HG03469 (cell line): ENCODE measurements around the gene GNMT.

Experiments used
- ATAC-seq: cut with Tn5 transposase; IDR thresholded peaks from one replicate; pipeline ENCODE4 v1.9.1; 2021; ENCODE audit warnings: mild to moderate bottlenecking, moderate library complexity, moderate number of reproducible peaks; ENCODE audit not compliant: unreplicated experiment

GNMT gene

DNA sequence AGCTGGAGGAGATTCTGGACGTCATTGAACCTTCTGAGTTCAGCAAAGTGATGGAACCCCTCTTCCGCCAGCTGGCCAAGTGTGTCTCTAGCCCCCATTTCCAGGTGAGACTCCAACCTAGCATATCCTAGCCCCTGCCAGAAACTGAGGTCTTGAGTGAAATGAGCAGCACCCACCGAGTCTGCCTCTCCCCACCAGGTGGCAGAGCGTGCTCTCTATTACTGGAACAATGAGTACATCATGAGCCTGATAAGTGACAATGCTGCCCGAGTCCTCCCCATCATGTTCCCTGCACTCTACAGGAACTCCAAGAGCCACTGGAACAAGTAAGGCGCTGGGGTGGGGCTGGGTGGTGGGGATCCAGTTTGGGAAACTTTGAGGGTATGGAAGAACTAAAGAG lies 48.6 kb downstream of the GNMT start:
- no peak for ATAC-seq

DNA sequence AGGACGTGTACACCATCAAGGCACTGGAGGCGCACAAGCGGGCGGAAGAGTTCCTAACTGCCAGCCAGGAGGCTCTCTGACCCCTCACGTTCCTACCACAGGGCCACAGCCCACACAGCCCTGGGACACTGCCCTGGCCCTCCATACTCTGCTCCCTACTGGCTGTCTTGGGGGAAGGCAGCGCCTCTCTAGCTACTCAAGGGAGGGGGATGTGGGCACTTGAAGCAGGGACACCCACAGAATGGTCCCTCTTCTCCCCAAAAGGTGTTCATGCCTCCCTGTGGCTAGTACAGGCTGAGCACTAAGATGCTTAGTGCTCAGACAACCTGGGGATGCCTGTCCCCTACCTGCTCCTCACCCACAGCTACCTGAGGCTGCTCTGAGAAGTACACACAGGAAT lies 50.7 kb downstream of the GNMT start:
- ATAC-seq = no peak

DNA sequence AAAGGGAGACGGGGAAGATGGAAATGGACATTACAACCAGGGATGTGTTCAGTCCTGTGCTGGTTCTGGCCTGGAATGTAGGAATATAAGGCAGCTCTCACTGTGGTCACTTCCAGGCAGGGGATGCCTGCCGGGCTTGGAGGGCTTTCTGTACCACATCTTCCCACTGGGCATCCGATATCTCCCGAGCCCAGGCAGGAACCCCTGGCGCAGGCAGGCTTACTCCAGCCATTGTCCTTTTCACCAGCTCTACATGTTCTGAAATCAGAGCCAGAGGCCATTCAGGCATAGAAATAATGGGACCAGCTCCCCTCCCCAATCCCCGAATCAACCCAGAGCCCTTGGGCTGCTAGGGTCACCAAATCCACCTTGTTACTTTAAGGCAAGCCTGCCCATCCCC lies 51.8 kb downstream of the GNMT start:
- no peak for ATAC-seq

DNA sequence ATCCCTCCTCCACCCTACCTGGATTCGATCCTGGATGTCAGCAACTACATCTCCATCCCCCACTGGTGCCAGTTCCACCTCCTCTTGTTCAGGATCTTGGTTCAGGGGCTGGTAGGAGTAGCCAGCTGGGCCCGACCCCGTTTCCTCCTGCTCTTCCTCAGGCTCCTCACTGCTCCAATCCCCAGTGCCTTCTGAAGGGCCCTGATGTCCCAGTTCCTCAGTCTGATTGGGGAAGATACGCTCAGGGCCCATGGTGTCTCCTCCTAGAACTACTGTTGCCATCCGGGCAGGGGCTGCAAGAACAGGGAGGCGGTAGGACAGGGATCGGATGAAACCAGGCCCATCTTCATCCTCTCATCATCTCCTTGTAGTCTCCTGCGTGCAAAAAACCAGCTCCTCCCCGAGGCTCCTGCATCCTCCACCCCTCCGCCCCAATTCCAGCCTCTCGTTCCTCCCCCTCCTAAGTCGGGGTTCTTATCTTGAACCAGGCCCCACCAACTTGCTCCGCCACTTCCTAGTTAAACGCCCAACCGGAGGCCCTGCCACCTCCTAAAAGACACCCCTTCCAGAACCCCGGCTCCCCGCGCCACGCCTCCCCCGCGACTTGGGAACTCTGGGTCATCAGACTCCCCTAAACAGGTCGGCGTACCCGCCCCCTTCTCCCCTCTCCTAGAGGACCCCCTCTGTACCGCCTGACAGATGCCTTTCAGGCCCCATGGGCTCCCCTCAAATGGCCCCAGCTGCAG lies 52.7 kb downstream of the GNMT start:
- ATAC-seq = peak; percentile 2
